BLaER1 treated with 17β-estradiol and CSF1 and Interleukin-3, amounts not matched to agents 10 nM and 100 nM (cell line): ENCODE data around the gene LIMD2.
A peak's percentile ranks its signal among the peaks of the same experiment; 100 is the strongest.

Experiments used
- H3K27ac ChIP-seq, 11 experiments: shearing (Covaris generic); formaldehyde crosslinking; 2 replicates each; pipeline ENCODE4 v1.8.1; 2022
- H3K27me3 ChIP-seq, 11 experiments: shearing (Covaris generic); formaldehyde crosslinking; 2 replicates each; pipeline ENCODE4 v1.8.1; 2022
- H3K36me3 ChIP-seq, 11 experiments: shearing (Covaris generic); formaldehyde crosslinking; 2 replicates each; pipeline ENCODE4 v1.8.1; 2022
- H3K4me1 ChIP-seq, 10 experiments: shearing (Covaris generic); formaldehyde crosslinking; 2 replicates each; pipeline ENCODE4 v1.8.1; 2022
- H3K4me2 ChIP-seq, 11 experiments: shearing (Covaris generic); formaldehyde crosslinking; 2 replicates each; pipeline ENCODE4 v1.8.1; 2022
- H3K4me3 ChIP-seq, 10 experiments: shearing (Covaris generic); formaldehyde crosslinking; 2 replicates each; pipeline ENCODE4 v1.8.1; 2022
- H3K9ac ChIP-seq, 11 experiments: shearing (Covaris generic); formaldehyde crosslinking; 2 replicates each; pipeline ENCODE4 v1.8.1; 2022
- H3K9me3 ChIP-seq, 11 experiments: shearing (Covaris generic); formaldehyde crosslinking; replicated peaks in 1 of 11; 2 replicates each; pipeline ENCODE4 v1.8.1; 2022
- H4K20me1 ChIP-seq, 11 experiments: shearing (Covaris generic); formaldehyde crosslinking; 2 replicates each; pipeline ENCODE4 v1.8.1; 2022
- Cebpa-rat ChIP-seq, 11 experiments: shearing (Covaris generic); IDR thresholded peaks; 2 replicates each; pipeline ENCODE4 v1.8.1; 2022

LIMD2 gene

GRCh38 chr17:63703556-63704258, 3.8 kb upstream of the LIMD2 start:
- no peaks in the 10 kb centered on the region for H3K9me3 ChIP-seq
- no peaks in the 10 kb centered on the region for H3K27me3 ChIP-seq
- H3K4me2 ChIP-seq, result peak overlapping the region; percentile 89 to 99 (median 96); a peak in 21 of 22 replicates
- H3K9ac ChIP-seq, result peak overlapping the region in 10 of 11 experiments; percentile 21 to 99 (median 94); a peak in 17 of 22 replicates
- H4K20me1 ChIP-seq, result peaks cover 0 to 59% (median 45%) of the 10 kb centered on the region in 11 experiments; a peak in 19 of 22 replicates
- peaks cover 64 to 70% (median 68%) of the 10 kb centered on the region in 10 experiments for H3K4me1 ChIP-seq
- peak overlapping the region in 5 of 10 experiments; percentile 88 to 99 (median 96); a peak in 6 of 20 replicates for H3K4me3 ChIP-seq
- TF ChIP-seq Cebpa-rat (IDR thresholded peaks at IDR 0.05), result no peak
- peaks cover 46 to 65% (median 56%) of the 10 kb centered on the region in 11 experiments for H3K36me3 ChIP-seq
- H3K27ac ChIP-seq, result peak overlapping the region in 6 of 11 experiments; percentile 97 to 100 (median 100); a peak in 10 of 22 replicates

DNA sequence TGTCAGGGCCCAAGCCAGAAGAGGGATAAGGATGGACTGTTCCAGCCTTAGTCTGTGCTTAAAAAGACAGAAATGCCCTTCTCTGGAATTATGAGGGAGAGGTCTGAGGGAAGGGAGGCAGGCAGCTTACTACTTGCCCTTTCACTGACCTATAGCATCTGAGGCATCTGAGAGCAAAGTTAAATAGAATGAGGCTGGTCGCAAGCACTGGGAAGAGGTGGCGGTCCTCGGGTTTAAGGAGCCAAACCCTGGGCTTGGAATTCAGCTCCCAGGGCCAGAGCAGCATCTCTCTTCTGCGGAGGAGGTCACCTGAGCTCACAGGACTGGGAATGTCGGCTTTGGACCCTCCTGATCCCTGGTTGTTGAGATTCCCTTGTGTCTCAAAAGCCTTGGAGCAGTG, 3.1 kb upstream of the LIMD2 start:
- Histone ChIP-seq H3K27me3 (no peaks in the 10 kb centered on the region), H3K4me3 (peak overlapping the region in 8 of 10 experiments; percentile 52 to 99 (median 92); a peak in 11 of 20 replicates), H3K4me1 (peaks cover 69 to 77% (median 71%) of the 10 kb centered on the region in 10 experiments), H3K36me3 (peaks cover 39 to 65% (median 53%) of the 10 kb centered on the region in 11 experiments), H3K4me2 (peak overlapping the region; percentile 89 to 99 (median 96)), H3K9ac (peak overlapping the region; percentile 40 to 99 (median 92); a peak in 20 of 22 replicates), H3K27ac (peak overlapping the region in 10 of 11 experiments; percentile 55 to 100 (median 98); a peak in 17 of 22 replicates), H4K20me1 (peaks cover 0 to 66% (median 52%) of the 10 kb centered on the region in 11 experiments; a peak in 19 of 22 replicates), H3K9me3 (no peaks in the 10 kb centered on the region)
- TF ChIP-seq Cebpa-rat (IDR thresholded peaks at IDR 0.05), result no peak

DNA sequence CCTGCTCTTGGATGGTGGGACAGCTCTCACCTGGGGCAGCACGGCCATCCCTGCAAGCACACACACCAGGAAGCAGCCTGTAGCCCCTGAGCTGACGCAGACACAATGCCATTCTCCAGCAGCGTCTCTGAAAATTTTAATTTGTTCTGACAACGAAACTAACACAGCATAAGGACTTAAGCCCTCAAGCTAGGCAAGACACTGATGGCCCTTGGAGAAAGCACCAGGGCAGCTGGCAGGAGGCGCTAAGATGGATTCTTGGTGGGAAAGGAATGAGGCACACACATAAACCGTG, 2.7 kb upstream of the LIMD2 start:
- peak overlapping the region; percentile 43 to 99 (median 89); a peak in 17 of 20 replicates for H3K4me3 ChIP-seq
- peaks cover 39 to 65% (median 50%) of the 10 kb centered on the region in 11 experiments for H3K36me3 ChIP-seq
- TF ChIP-seq Cebpa-rat (IDR thresholded peaks at IDR 0.05), result no peak
- peak overlapping the region; percentile 64 to 99 (median 92); a peak in 19 of 22 replicates for H3K9ac ChIP-seq
- H4K20me1 ChIP-seq, result peaks cover under 1 to 69% (median 55%) of the 10 kb centered on the region in 11 experiments; a peak in 20 of 22 replicates
- no peaks in the 10 kb centered on the region for H3K9me3 ChIP-seq
- peak overlapping the region; percentile 89 to 99 (median 96) for H3K4me2 ChIP-seq
- no peaks in the 10 kb centered on the region for H3K27me3 ChIP-seq
- H3K4me1 ChIP-seq, result peaks cover 73 to 80% (median 75%) of the 10 kb centered on the region in 10 experiments
- peak overlapping the region in 10 of 11 experiments; percentile 55 to 100 (median 98); a peak in 18 of 22 replicates for H3K27ac ChIP-seq

GRCh38 chr17:63701868-63702720, 2.2 kb upstream of the LIMD2 start:
- Histone ChIP-seq H4K20me1 (peaks cover 6 to 71% (median 61%) of the 10 kb centered on the region in 11 experiments; a peak in 20 of 22 replicates), H3K36me3 (peaks cover 35 to 65% (median 51%) of the 10 kb centered on the region in 11 experiments), H3K27me3 (no peaks in the 10 kb centered on the region), H3K9me3 (no peaks in the 10 kb centered on the region), H3K4me1 (peaks cover 76 to 84% (median 78%) of the 10 kb centered on the region in 10 experiments), H3K27ac (peak overlapping the region in 10 of 11 experiments; percentile 90 to 100 (median 100); a peak in 20 of 22 replicates), H3K4me2 (peak overlapping the region; percentile 89 to 99 (median 96)), H3K9ac (peak overlapping the region; percentile 89 to 99 (median 97)), H3K4me3 (peak overlapping the region; percentile 64 to 99 (median 89))
- TF ChIP-seq Cebpa-rat (IDR thresholded peaks at IDR 0.05), result no peak

DNA sequence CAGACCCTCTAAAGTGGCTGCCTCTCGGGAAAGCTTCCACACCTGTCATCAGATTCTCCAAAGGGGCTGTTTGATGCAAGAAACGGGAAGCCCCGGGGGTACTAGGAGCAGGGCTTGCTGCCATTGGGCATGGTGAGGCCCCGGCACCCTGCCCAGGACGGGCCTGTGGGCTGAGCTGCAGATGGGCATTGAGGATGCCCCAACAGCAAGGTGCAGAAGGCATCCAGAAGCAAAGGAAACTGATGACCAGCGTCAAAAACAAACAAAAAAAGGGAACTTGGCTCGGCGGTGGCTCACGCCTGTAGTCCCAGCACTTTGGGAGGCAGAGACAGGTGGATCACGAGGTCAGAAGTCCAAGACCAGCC, 1.5 kb upstream of the LIMD2 start:
- Histone ChIP-seq H3K4me2 (peak overlapping the region; percentile 89 to 99 (median 96)), H3K4me3 (peak overlapping the region; percentile 64 to 99 (median 89)), H3K27ac (peak overlapping the region; percentile 86 to 100 (median 99)), H4K20me1 (peaks cover 13 to 71% (median 62%) of the 10 kb centered on the region in 11 experiments; a peak in 21 of 22 replicates), H3K27me3 (no peaks in the 10 kb centered on the region), H3K9me3 (no peaks in the 10 kb centered on the region), H3K36me3 (peaks cover 31 to 65% (median 51%) of the 10 kb centered on the region in 11 experiments), H3K4me1 (peaks cover 76 to 84% (median 78%) of the 10 kb centered on the region in 10 experiments), H3K9ac (peak overlapping the region; percentile 89 to 99 (median 97); a peak in 21 of 22 replicates)
- no peak for TF ChIP-seq Cebpa-rat (IDR thresholded peaks at IDR 0.05)

DNA sequence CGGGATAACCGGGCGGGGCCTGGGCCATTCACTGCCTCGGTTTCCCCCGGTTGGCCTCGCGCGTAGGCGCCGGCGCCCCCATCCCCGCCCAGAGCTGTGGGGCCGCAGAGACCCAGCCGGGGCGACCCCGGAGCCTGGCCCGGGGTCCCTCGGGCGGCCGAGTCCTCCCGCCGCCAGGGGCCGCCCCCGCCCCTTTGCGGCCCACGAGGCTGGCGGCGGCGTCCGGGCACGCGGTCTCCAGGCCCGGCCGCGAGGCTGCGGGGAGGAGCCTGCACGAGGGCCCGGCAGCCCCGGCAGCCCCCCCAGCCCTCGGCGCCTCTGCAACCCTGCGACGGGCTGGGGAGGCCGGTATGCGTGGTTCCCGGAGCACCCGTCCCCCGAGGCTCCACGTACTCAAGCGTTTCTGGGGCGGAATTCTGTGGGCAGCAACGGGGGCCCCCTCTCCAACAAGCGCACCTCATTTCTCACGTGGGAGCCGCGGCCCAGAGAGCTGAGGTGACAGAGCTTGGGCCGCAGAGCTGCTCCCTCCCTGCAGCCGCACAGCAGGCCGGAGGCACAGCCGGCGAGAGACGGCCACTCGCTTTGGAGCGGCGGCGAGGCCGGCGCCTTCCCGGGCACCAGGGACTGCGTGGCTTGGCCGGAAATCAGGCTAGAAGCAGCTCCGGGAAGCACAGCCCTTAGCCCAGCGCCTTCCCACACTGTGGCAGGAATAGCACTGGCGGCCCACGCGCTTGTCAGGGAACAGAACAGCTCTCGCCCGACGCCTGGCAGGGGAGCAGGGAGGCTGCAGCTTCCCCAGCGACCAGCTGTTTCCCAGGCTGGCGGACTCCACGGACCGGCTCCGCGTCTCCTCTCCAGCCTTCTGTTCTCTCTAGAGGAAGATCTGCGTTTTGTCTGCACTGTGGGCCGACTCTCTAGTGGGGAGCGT, 867 bp upstream of the LIMD2 start:
- H3K27ac ChIP-seq, result peak overlapping the region; percentile 86 to 100 (median 99)

GRCh38 chr17:63698886-63699637, 863 bp downstream of the LIMD2 start:
- Histone ChIP-seq H3K4me3 (peak overlapping the region; percentile 64 to 99 (median 89)), H3K36me3 (peaks cover 23 to 60% (median 48%) of the 10 kb centered on the region in 11 experiments), H3K9me3 (no peaks in the 10 kb centered on the region), H3K4me1 (peaks cover 77 to 88% (median 80%) of the 10 kb centered on the region in 10 experiments), H3K9ac (peak overlapping the region; percentile 89 to 99 (median 97)), H4K20me1 (peaks cover 37 to 72% (median 66%) of the 10 kb centered on the region in 11 experiments; a peak in 21 of 22 replicates), H3K27me3 (no peaks in the 10 kb centered on the region), H3K27ac (peak overlapping the region; percentile 86 to 100 (median 99)), H3K4me2 (peak overlapping the region; percentile 93 to 100 (median 99))
- TF ChIP-seq Cebpa-rat (IDR thresholded peaks at IDR 0.05), result no peak; a peak in 1 of 22 replicates

More for the DNA sequence above, 867 bp upstream of the LIMD2 start:
- Histone ChIP-seq H3K4me2 (peak overlapping the region; percentile 89 to 99 (median 96)), H3K36me3 (peaks cover 28 to 65% (median 51%) of the 10 kb centered on the region in 11 experiments; a peak in 21 of 22 replicates), H3K27me3 (no peaks in the 10 kb centered on the region), H3K4me3 (peak overlapping the region; percentile 64 to 99 (median 89)), H3K9me3 (no peaks in the 10 kb centered on the region), H4K20me1 (peaks cover 19 to 71% (median 62%) of the 10 kb centered on the region in 11 experiments; a peak in 21 of 22 replicates), H3K4me1 (peaks cover 76 to 84% (median 78%) of the 10 kb centered on the region in 10 experiments), H3K9ac (peak overlapping the region; percentile 89 to 99 (median 97))
- TF ChIP-seq Cebpa-rat (IDR thresholded peaks at IDR 0.05), result no peak
